Measurements from ENCODE around the gene MAP3K5.

Gene MAP3K5

DNA sequence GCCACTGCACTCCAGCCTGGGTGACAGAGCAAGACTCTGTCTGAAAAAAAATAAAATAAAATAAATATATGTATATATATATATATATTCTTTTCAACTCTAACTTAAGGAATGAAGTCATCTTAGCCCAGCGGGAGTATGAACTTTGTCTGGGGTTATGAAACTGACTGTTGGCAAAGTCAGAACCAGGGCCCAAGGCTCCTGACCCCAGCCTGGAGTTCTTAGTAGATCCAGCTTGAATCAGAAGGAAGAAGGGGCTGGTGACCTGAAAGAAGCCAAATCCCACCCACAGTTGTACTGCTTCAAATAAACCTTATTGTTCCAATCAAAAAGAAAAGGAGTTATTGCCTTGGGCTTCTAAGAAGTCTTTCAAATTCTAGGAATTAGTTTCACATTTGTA is 158.9 kb downstream of the MAP3K5 start:
- no peak overlapping the region for H3K27ac ChIP-seq
- POLR2A ChIA-PET (ENCODE audit: low non-redundant PET): no interaction called here
- TF ChIP-seq, protein P1, sequence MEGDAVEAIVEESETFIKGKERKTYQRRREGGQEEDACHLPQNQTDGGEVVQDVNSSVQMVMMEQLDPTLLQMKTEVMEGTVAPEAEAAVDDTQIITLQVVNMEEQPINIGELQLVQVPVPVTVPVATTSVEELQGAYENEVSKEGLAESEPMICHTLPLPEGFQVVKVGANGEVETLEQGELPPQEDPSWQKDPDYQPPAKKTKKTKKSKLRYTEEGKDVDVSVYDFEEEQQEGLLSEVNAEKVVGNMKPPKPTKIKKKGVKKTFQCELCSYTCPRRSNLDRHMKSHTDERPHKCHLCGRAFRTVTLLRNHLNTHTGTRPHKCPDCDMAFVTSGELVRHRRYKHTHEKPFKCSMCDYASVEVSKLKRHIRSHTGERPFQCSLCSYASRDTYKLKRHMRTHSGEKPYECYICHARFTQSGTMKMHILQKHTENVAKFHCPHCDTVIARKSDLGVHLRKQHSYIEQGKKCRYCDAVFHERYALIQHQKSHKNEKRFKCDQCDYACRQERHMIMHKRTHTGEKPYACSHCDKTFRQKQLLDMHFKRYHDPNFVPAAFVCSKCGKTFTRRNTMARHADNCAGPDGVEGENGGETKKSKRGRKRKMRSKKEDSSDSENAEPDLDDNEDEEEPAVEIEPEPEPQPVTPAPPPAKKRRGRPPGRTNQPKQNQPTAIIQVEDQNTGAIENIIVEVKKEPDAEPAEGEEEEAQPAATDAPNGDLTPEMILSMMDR (conservative IDR thresholded peaks at IDR 0.05; ENCODE audit: low read depth): no peak
- CTCF ChIA-PET: no interaction called here
- DNase-seq (ENCODE audit: low spot score): no peak

DNA sequence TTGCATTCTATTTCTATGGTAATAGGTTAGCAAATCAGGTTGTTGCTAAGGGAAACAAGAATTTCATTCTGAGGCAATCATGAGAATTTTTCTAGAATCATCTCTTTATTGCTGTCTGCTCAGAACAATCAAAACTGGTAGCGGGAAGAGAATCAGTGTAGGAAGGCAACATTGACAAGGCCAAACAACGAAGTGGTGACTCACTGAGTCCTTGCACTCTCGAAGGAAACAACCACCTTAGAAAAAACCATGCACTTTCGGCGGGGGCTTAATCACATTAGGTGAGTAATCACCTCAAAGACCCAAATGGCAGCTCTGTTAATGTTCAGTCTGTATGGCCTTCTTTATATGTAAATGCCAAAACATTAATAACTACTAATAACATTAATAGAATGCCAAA is 163.3 kb downstream of the MAP3K5 start:
- TF ChIP-seq, protein P1 (conservative IDR thresholded peaks at IDR 0.05; ENCODE audit: low read depth): no peak
- DNase-seq (ENCODE audit: low spot score): no peak
- ChIA-PET CTCF (interaction anchor here (0.7 to 1.6 kb wide), 3 partner anchors 10 to 298 kb away, joined by 3 to 5 read pairs (median 4); partner anchors contain the start of gene MAP3K5), POLR2A (ENCODE audit: low non-redundant PET) (interaction anchor here (0.6 kb wide), 1 partner anchor 1083 kb away, joined by 3 read pairs; no protein-coding TSS in a partner anchor)
- no peak overlapping the region for H3K27ac ChIP-seq

DNA sequence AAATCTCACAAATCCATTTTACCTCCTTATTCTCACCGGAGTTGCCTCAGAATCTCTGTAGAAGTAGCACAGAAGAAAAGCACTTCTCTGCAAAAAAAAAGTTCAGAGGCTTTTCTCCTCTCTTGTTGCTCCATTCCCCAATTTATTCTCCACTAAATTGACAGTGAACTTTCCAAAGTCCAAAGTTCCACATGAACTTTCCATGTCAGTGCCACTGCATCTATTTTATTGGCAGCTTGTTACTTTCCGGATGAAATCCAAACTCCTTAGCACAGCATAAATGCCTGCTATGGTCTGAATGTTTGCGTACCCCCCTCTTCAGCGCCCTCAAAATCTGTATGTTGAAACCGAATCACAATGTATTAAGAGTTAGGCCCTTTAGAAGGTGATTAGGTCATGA is 165.1 kb downstream of the MAP3K5 start:
- TF ChIP-seq, protein P1 (conservative IDR thresholded peaks at IDR 0.05; ENCODE audit: low read depth): no peak
- no peak overlapping the region for H3K27ac ChIP-seq
- ChIA-PET POLR2A (ENCODE audit: low non-redundant PET) (no interaction called here), CTCF (interaction anchor here (0.7 kb wide), 1 partner anchor 13 kb away, joined by 4 read pairs; no protein-coding TSS in a partner anchor)
- DNase-seq (ENCODE audit: low spot score): no peak

DNA sequence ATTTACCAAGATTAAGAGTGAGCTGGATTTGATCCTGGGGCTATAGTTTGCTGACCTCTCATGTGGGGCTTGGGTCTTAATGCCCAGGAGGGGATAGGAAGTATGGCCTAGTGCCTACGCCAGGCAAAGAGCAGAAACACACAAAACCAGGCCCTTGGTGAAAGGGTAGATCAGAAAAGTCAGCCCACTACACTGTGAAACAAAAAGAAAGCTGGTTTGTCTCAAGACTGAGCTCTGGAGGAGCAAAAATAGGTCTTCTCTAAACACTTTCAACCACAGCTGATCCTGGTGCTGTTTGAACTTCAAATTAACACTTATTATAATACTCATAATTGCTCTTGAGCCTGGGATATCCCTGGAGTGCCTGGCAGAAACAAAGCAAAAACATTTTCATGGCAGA is 167.0 kb downstream of the MAP3K5 start:
- H3K27ac ChIP-seq: no peak overlapping the region
- ChIA-PET CTCF (interaction anchor here (1.3 kb wide), 1 partner anchor 167 kb away, joined by 6 read pairs; the partner anchor contains the start of gene MAP3K5), POLR2A (ENCODE audit: low non-redundant PET) (no interaction called here)
- DNase-seq (ENCODE audit: low spot score): no peak
- TF ChIP-seq, protein P1 (conservative IDR thresholded peaks at IDR 0.05; ENCODE audit: low read depth): no peak

DNA sequence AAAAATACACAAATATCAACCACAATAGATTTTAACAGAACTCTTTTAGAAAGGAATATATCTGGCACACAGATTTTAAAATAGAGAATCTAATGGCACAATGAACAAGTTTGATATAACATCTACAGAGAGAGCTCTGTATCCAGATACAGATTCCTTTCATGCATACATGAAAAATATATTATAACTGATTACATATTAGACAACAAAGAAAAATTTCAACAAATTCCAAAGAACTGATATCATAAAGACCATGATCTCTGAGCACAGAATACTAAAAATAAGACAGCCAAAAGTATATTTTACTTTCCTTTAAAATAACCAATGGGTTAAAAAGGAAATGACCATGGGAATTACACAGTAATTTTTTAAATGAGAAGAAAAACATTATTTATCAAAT is 167.9 kb downstream of the MAP3K5 start:
- DNase-seq (ENCODE audit: low spot score): no peak
- POLR2A ChIA-PET (ENCODE audit: low non-redundant PET): no interaction called here
- TF ChIP-seq, protein P1 (conservative IDR thresholded peaks at IDR 0.05; ENCODE audit: low read depth): no peak
- CTCF ChIA-PET: interaction anchor here (0.6 kb wide), 1 partner anchor 123 kb away, joined by 3 read pairs; no protein-coding TSS in a partner anchor
- no peak overlapping the region for H3K27ac ChIP-seq

DNA sequence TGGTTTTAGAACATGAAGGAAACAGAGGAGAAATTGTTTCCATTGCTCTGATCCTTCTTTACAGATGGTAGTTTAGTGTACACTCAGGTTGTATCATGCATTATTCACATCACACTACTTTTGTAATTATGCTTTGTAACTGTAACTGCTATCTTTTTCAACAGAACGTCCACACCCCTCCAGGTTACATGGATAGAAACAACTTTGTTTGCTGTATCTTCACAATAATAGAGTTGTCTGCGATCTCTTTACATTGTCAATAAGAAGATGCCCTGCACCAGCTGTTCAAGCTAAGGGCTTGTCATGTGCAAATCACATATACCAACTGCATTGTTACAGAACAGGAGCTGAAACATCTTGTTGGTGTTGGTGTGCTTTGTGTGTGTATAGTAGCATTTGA is 174.2 kb downstream of the MAP3K5 start:
- H3K27ac ChIP-seq: no peak overlapping the region
- ChIA-PET POLR2A (ENCODE audit: low non-redundant PET) (no interaction called here), CTCF (interaction anchor here (0.6 to 0.8 kb wide), 2 partner anchors 174 to 213 kb away, joined by 3 read pairs; partner anchors contain the start of gene MAP3K5)
- no peak for DNase-seq (ENCODE audit: low spot score)
- TF ChIP-seq, protein P1 (conservative IDR thresholded peaks at IDR 0.05; ENCODE audit: low read depth): no peak
